ENCODE measurements around the gene ID2.

The ID2 gene, protein sequence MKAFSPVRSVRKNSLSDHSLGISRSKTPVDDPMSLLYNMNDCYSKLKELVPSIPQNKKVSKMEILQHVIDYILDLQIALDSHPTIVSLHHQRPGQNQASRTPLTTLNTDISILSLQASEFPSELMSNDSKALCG

DNA sequence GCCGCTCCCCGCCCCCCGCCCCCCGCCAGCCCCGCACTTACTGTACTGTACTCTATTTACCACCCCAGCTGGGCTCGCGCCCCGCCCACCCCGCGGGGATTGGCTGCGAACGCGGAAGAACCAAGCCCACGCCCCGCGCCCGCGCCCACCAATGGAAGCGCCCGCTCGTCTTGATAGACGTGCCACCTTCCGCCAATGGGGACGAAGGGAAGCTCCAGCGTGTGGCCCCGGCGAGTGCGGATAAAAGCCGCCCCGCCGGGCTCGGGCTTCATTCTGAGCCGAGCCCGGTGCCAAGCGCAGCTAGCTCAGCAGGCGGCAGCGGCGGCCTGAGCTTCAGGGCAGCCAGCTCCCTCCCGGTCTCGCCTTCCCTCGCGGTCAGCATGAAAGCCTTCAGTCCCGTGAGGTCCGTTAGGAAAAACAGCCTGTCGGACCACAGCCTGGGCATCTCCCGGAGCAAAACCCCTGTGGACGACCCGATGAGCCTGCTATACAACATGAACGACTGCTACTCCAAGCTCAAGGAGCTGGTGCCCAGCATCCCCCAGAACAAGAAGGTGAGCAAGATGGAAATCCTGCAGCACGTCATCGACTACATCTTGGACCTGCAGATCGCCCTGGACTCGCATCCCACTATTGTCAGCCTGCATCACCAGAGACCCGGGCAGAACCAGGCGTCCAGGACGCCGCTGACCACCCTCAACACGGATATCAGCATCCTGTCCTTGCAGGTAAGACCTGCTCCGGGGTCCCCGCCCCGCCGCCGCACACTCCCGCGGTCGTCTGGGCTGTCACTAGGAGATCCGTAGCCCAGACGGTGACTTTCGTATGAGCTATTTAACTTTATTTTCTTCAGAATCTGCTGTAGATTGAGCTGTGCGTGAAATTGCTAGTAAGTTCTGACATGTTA, at the start of gene ID2:
Gene ID2, plus strand, starts transcription at position 271 of the 907 bp plus-strand sequence. Its CDS starts 110 bp downstream, at position 381.
- DNase-seq, result peak; percentile 99

DNA sequence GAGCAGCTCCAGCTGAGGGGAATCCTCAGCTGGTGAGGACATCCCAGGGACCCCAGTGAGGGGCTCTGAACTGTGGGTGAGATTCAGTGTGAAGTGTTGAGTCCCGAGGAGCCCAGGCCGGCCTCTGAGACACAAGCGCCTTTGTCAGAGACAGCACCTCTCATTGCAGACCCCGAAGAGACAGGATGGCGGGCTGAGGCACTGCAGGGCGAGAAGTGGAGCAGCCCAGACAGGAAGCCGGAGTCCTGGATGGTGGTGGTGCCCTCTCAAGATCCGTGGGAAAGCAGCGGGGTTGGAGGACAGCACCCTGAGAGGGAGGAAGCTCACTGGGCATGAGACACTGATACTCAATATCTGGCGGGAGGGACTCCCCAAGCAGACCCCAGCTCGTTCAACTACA, 49.1 kb upstream of the ID2 start:
- DNase-seq, result no peak

DNA sequence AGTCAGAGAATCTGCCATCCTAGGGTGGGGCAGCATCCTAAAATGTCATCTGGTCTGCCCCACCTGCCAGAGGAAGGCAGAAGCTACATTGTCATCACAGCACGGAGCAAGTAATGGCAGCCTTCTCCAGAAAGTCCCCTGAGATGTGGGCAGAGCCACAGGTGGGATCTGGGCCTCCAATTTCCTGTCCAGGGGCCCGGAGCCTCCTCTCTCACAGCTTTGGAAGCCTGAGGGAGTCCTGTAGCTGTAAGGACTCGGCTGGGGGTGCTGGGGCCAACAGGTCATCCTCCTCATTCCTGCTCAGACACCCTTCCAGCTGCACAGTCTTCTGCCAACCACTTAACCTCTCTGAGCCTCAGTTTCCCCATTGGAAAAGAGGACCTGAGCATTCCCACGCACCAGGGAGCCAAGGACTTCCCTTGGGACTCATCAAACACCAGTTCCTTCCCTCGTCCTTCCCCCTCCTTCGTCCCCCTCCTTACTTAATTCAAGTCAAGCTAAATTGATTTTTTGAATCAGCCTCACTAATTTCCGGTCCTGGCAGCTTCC, 48.6 kb upstream of the ID2 start:
- no peak for DNase-seq

- DNase-seq, result no peak
Observed at GRCh38 chr2:8633735-8634313, 48.0 kb upstream of the ID2 start.

GRCh38 chr2:8634466-8635172, 47.2 kb upstream of the ID2 start:
- DNase-seq, result no peak

DNA sequence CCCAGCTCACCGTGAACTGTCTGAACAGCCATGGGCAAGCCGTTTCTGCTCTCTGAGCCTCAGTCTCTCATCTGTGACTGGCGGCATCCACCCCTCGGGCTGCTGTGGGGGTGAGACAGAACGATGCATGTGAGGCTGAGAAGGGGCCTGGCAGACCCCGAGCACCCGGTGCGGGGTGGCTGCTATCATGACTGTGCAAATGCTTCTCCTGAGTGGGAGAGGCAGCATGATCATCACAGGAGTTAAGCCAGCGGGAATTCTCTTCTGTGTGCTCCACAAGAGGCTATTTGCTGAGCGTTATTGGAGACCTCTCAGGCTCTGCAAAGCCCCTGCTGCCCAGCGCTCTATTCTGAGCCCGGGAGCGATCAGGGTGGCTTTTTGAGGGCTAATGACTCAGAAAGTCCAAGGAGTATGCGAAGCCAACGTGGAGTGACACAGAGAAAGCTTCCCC, 45.8 kb upstream of the ID2 start:
- DNase-seq, result no peak

DNA sequence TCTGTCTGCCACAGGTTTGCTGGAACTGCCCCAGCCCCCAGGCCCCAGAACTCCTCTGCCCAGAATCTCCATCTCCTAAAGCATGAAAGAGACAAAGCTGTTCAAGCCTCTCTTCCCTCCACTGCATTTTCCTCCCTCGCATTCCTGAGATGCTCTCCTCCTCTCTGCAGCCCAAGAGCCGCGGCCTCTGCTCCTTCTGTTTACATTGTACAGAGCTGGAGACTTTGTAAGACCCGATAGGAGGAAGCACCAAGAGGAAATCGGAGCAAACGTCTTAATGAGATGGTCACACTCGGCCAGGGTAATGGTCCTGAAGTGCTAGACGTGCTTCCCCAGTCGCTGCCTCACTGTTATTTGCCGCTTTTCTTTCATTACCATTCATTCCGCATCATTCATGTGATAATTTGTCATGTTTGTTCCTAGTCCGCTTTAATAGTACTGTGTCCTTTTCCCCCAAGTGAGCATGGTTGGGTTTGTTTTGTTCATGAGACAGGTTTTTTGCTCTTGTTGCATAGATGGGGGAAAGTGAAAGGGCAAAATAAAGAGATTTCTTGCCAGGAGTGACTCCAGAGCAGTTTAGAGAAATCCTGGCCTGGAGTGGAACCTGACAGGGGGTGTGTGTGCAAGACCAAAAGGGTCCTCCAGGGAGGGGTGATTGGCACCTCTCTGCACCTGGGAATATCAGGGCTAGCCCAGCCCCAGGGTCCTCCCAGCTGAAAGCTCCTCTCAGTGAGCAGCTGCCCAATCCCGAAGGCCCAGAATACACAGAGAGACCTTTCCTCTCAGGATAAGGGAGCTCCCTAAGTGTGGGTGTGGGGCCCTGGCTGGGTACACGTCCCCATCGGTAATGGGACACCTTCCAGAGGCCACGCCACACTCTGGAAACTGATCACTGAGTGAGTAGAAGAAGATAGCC, 44.9 kb upstream of the ID2 start:
- DNase-seq, result no peak

- DNase-seq, result no peak
Observed at GRCh38 chr2:8638327-8638726, 43.5 kb upstream of the ID2 start.

- no peak for DNase-seq
Observed at GRCh38 chr2:8639122-8639635, 42.7 kb upstream of the ID2 start.

DNA sequence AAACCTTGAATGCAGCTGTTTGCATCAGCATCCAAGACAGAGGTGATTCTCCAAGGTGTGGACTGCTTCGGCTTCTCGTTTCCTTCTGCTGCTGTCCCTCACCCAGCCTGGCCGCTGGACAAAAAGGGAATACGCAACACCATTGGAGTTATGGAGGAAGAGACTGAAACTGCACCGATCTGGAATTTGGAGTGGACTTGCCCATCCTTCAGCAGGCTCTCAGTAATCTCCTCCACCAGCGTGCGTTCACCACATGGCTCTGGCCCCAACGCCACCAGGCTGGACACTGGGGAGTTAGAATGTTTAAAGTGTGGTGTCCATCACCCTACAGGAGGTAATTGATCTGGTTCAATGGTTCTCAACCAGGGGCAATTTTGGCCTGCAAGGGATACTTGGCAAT, 41.4 kb upstream of the ID2 start:
- DNase-seq, result no peak

DNA sequence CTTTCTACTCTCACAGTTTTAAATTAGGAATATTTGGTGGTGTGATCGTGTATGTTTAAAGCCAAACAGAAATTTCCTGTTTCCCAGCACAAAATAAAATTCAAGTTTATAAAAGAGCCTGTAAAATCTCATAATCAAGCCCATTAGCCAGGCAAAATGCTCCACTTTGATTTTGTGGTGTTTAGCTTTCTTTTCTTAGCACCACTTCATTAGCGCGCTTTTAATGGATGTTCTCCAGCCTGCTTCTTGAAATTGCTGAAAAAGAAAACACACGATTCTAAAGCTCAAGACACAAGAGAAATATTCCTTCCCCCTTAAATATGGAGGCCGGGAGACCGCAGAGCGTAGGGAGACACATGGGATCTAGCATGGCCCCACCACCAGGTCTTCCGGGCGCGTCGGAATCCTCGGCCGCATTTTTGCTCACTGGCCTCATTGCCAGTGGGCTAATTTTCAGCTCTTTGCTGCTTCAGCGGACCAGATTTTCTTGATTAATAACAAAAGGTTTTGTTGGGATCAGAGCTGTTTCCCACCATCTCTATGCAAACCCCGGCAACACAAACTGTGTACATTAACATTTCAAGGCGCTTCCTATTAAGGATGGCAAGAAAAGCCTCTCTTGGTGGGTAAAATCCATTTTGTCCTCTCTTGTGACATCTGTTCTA, 40.4 kb upstream of the ID2 start:
- DNase-seq, result no peak

DNA sequence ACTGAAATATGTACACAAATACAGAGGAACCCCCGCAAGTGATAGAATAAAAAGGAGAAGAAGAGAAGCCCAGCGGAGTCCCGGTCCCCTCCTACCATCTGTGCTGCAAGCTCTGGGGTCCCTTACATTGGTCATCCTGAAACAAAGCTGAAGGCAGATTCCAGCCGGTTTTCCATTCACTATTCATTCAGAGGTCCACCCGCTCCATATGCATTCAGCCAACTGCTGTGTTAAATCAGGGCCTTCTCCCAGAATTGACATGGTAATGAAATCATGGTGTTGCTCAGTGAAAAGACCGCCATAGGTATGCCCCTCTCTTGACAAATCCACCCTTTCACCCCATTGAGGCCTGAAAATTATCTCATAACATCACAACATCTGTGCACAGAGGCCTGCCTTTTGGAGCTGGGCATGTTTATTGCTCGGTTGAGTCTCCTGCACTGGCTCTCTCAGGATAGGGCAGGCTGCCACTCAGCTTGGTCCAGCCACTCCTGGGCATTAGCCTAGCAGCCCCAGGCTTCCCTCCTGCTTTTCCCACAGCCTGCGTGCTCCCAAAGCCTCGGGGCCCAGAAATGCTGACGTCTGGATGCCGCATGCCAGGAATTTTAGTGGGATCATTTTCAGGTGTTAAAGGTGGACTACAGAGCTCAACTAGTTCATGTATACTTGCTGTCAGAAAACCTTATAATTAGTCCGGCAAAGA, 39.3 kb upstream of the ID2 start:
- no peak for DNase-seq

DNA sequence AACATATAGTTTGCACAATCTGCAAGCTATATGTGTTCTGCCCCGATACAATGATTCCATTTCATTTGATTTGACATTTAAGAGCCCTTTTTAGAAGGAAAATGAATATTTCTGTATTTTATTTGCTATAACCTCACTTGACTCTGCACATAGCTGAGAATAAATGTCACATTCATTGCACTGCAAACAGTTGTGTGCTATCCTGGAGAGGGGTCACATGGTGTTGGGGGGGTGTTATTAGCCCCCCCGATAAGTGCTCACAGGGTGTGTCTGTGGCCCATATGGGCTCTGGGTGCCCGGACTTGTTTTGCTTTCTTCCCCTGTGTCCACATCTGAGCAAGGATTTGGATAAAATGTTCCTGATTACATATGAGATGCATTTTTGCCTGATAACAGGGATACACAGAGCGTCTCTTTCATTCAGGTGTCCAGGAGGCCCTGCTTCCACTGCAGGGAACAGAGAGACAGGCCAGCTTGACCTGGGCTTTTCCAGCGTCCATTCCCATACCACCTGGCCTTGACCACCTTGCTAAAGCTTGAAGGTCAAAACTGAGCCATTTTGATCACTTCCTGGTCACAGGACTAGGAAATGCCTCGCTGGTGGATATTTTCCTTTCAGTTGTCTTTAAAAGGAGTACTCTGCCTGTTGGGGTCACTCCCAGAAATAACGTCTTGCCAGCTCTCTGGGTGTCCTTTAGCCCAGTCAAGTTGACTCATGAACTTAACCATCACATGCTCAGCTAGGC, 38.4 kb upstream of the ID2 start:
- DNase-seq, result no peak

- no peak for DNase-seq
Observed at GRCh38 chr2:8643996-8644356, 37.9 kb upstream of the ID2 start.

- peak; percentile 14 for DNase-seq
Observed at GRCh38 chr2:8644605-8645175, 37.2 kb upstream of the ID2 start.

- no peak for DNase-seq
Observed at GRCh38 chr2:8645176-8645831, 36.6 kb upstream of the ID2 start.

DNA sequence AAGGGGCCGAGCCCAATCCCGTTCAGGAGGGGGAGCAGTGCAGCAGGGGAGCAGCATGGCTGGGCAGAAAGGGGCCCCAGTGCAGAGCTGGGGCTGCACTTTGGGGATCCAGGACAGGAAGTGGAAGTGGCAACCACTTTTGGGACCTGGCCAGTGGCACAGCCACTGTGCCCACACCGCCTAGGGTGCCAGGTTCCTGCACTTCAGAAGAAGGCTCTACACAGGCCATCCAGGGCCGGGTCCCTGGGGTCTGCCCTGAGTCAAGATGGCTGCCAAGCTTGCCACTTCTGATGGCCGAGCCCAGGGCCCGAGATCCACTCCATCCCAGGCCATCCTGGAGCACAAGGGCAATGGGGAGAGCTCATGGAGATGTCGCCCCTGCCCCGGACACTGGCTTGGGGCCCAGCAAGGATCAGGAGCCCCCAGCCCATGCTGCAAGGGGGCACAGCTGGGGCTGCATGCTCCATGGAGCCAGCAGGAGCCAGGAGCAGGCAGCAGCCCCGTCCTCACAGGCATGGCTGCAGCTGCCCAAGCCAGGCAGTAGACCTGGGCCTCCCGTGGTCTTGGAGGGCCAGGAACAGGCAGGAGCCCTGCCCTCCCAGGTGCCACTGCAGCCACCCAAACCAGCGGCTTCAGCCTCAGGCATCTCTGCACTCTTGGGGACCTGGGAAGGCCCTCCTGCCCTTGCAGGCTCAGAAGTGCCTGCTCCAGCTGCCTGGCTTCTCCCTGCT, 35.0 kb upstream of the ID2 start:
- no peak for DNase-seq

GRCh38 chr2:8647462-8647857, 34.4 kb upstream of the ID2 start:
- no peak for DNase-seq
